CD4-positive, alpha-beta memory T cell (primary cell): ENCODE results near the gene TSFM. TPM values are rescaled to one million over a fixed set of nuclear protein-coding genes. Genes with fewer than 3 reads are reported as not detected.
A peak's percentile ranks its signal among the peaks of the same experiment; 100 is the strongest.

ENCODE experiments used
- CTCF ChIA-PET: fragments of 350-600 bp; sonication (Branson Sonifier 250); formaldehyde crosslinking; loops from one replicate; lab custom pipeline; 2021; ENCODE audit warnings: inconsistent platforms; ENCODE audit not compliant: partially characterized antibody; lab: Charles Lee
- POLR2A ChIA-PET: fragments of 350-600 bp; sonication (Branson Sonifier 250); formaldehyde crosslinking; loops from one replicate; lab custom pipeline; 2021; ENCODE audit not compliant: partially characterized antibody; lab: Charles Lee
- DNase-seq, 5 donors: peaks; one replicate each; pipeline versions ENCODE4 v3.0.0 to v3.0.0-alpha.2; 2020 to 2022; ENCODE audit warnings: mixed read lengths in 1 of 5
- H3K27ac ChIP-seq: one replicate; pipeline ENCODE4 v1.7.0; 2013; ENCODE audit warnings: low read depth, low read length
- H3K27me3 ChIP-seq: 2 replicates; pipeline ENCODE4 v1.7.0; 2013; ENCODE audit warnings: mild to moderate bottlenecking, low read length, moderate library complexity; ENCODE audit not compliant: insufficient read depth
- H3K36me3 ChIP-seq: 2 replicates; pipeline ENCODE4 v1.7.0; 2013; ENCODE audit warnings: mild to moderate bottlenecking, low read length, moderate library complexity; ENCODE audit not compliant: insufficient read depth
- H3K4me1 ChIP-seq: 2 replicates; pipeline ENCODE4 v1.7.0; 2013; ENCODE audit warnings: mild to moderate bottlenecking, low read length, moderate library complexity; ENCODE audit not compliant: insufficient read depth
- H3K4me3 ChIP-seq, 2 donors: one replicate each; pipeline ENCODE4 v1.7.0; 2013; ENCODE audit warnings: low read length in 2 of 2, mild to moderate bottlenecking in 1 of 2
- H3K9me3 ChIP-seq, 2 donors: one replicate each; pipeline ENCODE4 v1.7.0; 2013; ENCODE audit warnings: low read length in 2 of 2, control low read depth in 1 of 2; ENCODE audit not compliant: control insufficient read depth in 1 of 2
- H3K27ac Mint-ChIP-seq, 7 donors: one replicate each; pipeline ENCODE4 v1.8.0; 2020 to 2021; ENCODE audit warnings: mixed read lengths in 7 of 7, mild to moderate bottlenecking in 6 of 7, inconsistent platforms in 3 of 7, moderate library complexity in 3 of 7
- H3K27me3 Mint-ChIP-seq, 2 donors: one replicate each; pipeline ENCODE4 v1.8.0; 2020 to 2021; ENCODE audit warnings: mixed read lengths in 2 of 2
- H3K36me3 Mint-ChIP-seq, 2 donors: one replicate each; pipeline ENCODE4 v1.8.0; 2020 to 2021; ENCODE audit warnings: mixed read lengths in 2 of 2, inconsistent platforms in 1 of 2, mild to moderate bottlenecking in 1 of 2
- H3K4me1 Mint-ChIP-seq, 4 donors: one replicate each; pipeline ENCODE4 v1.8.0; 2020 to 2021; ENCODE audit warnings: mixed read lengths in 4 of 4, mild to moderate bottlenecking in 1 of 4
- H3K4me3 Mint-ChIP-seq, 8 donors: one replicate each; pipeline ENCODE4 v1.8.0; 2020 to 2021; ENCODE audit warnings: mixed read lengths in 8 of 8, mild to moderate bottlenecking in 7 of 8, moderate library complexity in 6 of 8, inconsistent platforms in 3 of 8
- H3K9me3 Mint-ChIP-seq, 8 donors: one replicate each; pipeline ENCODE4 v1.8.0; 2020 to 2021; ENCODE audit warnings: mixed read lengths in 8 of 8, mild to moderate bottlenecking in 5 of 8, inconsistent platforms in 3 of 8, moderate library complexity in 1 of 8
- intact Hi-C: fragments of 100-400 bp; cut with micrococcal nuclease; formaldehyde crosslinking; loops from one replicate; pipeline ENCODE4 v1.15.1; 2023
- polyA plus RNA-seq, 2 donors: library from polyadenylated mRNA; unstranded; fragments of 300-500 nt; fragmentation: Illumina TruSeq; gene quantifications; one replicate each; pipeline ENCODE4 v1.2.3, GENCODE V29; 2021
- total RNA-seq, 2 experiments: library from RNA; stranded (reverse); gene quantifications; one replicate each; pipeline ENCODE4 v1.2.3, GENCODE V29; 2021

The TSFM gene
- total RNA-seq (10 to 100 TPM; 18.9 to 22.2 TPM), polyA plus RNA-seq (10 to 100 TPM; 23.2 to 32.5 TPM)

- Histone ChIP-seq H3K4me3 (peak within 1 kb of the TSS; percentile 92 to 97), H3K9me3 (no peaks in the 10 kb centered on the region), H3K36me3 (peaks cover 21% of the 10 kb centered on the region), H3K27ac (peak within 1 kb of the TSS; percentile 73), H3K27me3 (no peaks in the 10 kb centered on the region), H3K4me1 (peaks cover 59% of the 10 kb centered on the region)
- POLR2A ChIA-PET = interaction anchor here (0.7 to 7.0 kb wide), 15 partner anchors 10 to 158 kb away, joined by 3 to 53 read pairs (median 4); partner anchors contain the start of genes ATP23, CYP27B1, EEF1AKMT3 and MARCHF9
- Mint-ChIP-seq H3K4me1 (peaks cover 46 to 57% (median 50%) of the 10 kb centered on the region in 4 donors), H3K4me3 (peak within 1 kb of the TSS; percentile 95 to 100 (median 98)), H3K9me3 (peaks cover 0 to 4% (median 0%) of the 10 kb centered on the region in 8 donors), H3K36me3 (peaks cover 15 to 36% of the 10 kb centered on the region in 2 donors), H3K27me3 (no peaks in the 10 kb centered on the region), H3K27ac (peak within 1 kb of the TSS; percentile 95 to 100 (median 99))
- intact Hi-C loops = loop anchor here (1.0 to 2.0 kb wide), 7 partner anchors 11 to 200 kb away; partner anchors contain the start of genes CDK4, EEF1AKMT3 and METTL1
- DNase-seq = peak; percentile 93 to 96 (median 94)
- CTCF ChIA-PET = interaction anchor here (0.6 to 7.8 kb wide), 19 partner anchors 9 to 324 kb away, joined by 3 to 64 read pairs (median 4); partner anchors contain the start of genes AVIL, CTDSP2, EEF1AKMT3 and METTL1
Measured at GRCh38 chr12:57782608-57783465, at the start of gene TSFM. Gene TSFM, plus strand, starts transcription at chr12:57782787. Its CDS starts 15 bp downstream, at chr12:57782802.

GRCh38 chr12:57733928-57734327 is 48.7 kb upstream of the TSFM start:
- H3K27ac ChIP-seq = no peak overlapping the region
- Mint-ChIP-seq H3K27ac (peak overlapping the region in 3 of 7 donors; percentile 30 to 92 (median 53)), H3K27me3 (no peaks in the 10 kb centered on the region), H3K9me3 (peaks cover 0 to 1% (median 0%) of the 10 kb centered on the region in 8 donors), H3K4me3 (no peak overlapping the region), H3K4me1 (peaks cover 16 to 25% (median 20%) of the 10 kb centered on the region in 4 donors), H3K36me3 (peaks cover 42 to 69% of the 10 kb centered on the region in 2 donors)
- intact Hi-C loops = no loop called here
- ChIA-PET CTCF (interaction anchor here (2.7 kb wide), 1 partner anchor 8 kb away, joined by 9 read pairs; no protein-coding TSS in a partner anchor), POLR2A (interaction anchor here (1.1 to 1.7 kb wide), 3 partner anchors 11 to 14 kb away, joined by 4 to 6 read pairs (median 5); no protein-coding TSS in a partner anchor)
- peaks cover 12% of the 10 kb centered on the region for H3K4me1 ChIP-seq
- no peaks in the 10 kb centered on the region for H3K27me3 ChIP-seq
- H3K36me3 ChIP-seq = peaks cover 72% of the 10 kb centered on the region
- DNase-seq = peak in 1 of 5 donors; percentile 13
- no peak overlapping the region for H3K4me3 ChIP-seq
- no peaks in the 10 kb centered on the region for H3K9me3 ChIP-seq

GRCh38 chr12:57734591-57734990 is 48.0 kb upstream of the TSFM start:
- H3K27ac Mint-ChIP-seq = peak overlapping the region; percentile 49 to 92 (median 75)
- no peaks in the 10 kb centered on the region for H3K27me3 Mint-ChIP-seq
- DNase-seq = no peak
- intact Hi-C loops = no loop called here
- Histone ChIP-seq H3K27me3 (no peaks in the 10 kb centered on the region), H3K9me3 (no peaks in the 10 kb centered on the region), H3K4me1 (peaks cover 19% of the 10 kb centered on the region), H3K4me3 (no peak overlapping the region), H3K36me3 (peaks cover 67% of the 10 kb centered on the region), H3K27ac (no peak overlapping the region)
- H3K4me1 Mint-ChIP-seq = peaks cover 18 to 31% (median 24%) of the 10 kb centered on the region in 4 donors
- CTCF ChIA-PET = no interaction called here
- H3K9me3 Mint-ChIP-seq = peaks cover 0 to 1% (median 0%) of the 10 kb centered on the region in 8 donors
- POLR2A ChIA-PET = interaction anchor here (1.1 to 1.3 kb wide), 2 partner anchors 12 to 13 kb away, joined by 4 to 6 read pairs; no protein-coding TSS in a partner anchor
- H3K36me3 Mint-ChIP-seq = peaks cover 44 to 70% of the 10 kb centered on the region in 2 donors
- H3K4me3 Mint-ChIP-seq = no peak overlapping the region

GRCh38 chr12:57735198-57735855 is 47.3 kb upstream of the TSFM start:
- peak in 1 of 5 donors; percentile 37 for DNase-seq
- Mint-ChIP-seq H3K36me3 (peaks cover 41 to 62% of the 10 kb centered on the region in 2 donors), H3K4me3 (peak overlapping the region in 1 of 8 donors; percentile 33), H3K4me1 (peaks cover 19 to 38% (median 28%) of the 10 kb centered on the region in 4 donors), H3K9me3 (peaks cover 0 to 1% (median 0%) of the 10 kb centered on the region in 8 donors), H3K27me3 (no peaks in the 10 kb centered on the region), H3K27ac (peak overlapping the region; percentile 49 to 92 (median 65))
- Histone ChIP-seq H3K4me1 (peaks cover 26% of the 10 kb centered on the region), H3K4me3 (no peak overlapping the region), H3K36me3 (peaks cover 62% of the 10 kb centered on the region), H3K27ac (no peak overlapping the region), H3K27me3 (no peaks in the 10 kb centered on the region), H3K9me3 (no peaks in the 10 kb centered on the region)
- ChIA-PET POLR2A (interaction anchor here (1.0 kb wide), 1 partner anchor 10 kb away, joined by 3 read pairs; the partner anchor contains the start of gene TSPAN31), CTCF (no interaction called here)
- intact Hi-C loops = no loop called here

GRCh38 chr12:57735952-57736740 is 46.4 kb upstream of the TSFM start:
- no peak overlapping the region for H3K4me3 ChIP-seq
- H3K27me3 Mint-ChIP-seq = no peaks in the 10 kb centered on the region
- H3K4me3 Mint-ChIP-seq = no peak overlapping the region
- H3K27ac Mint-ChIP-seq = peak overlapping the region in 6 of 7 donors; percentile 48 to 81 (median 64)
- peak in 1 of 5 donors; percentile 33 for DNase-seq
- H3K9me3 ChIP-seq = no peaks in the 10 kb centered on the region
- H3K4me1 ChIP-seq = peaks cover 35% of the 10 kb centered on the region
- H3K27ac ChIP-seq = no peak overlapping the region
- intact Hi-C loops = no loop called here
- H3K36me3 Mint-ChIP-seq = peaks cover 36 to 59% of the 10 kb centered on the region in 2 donors
- H3K36me3 ChIP-seq = peaks cover 53% of the 10 kb centered on the region
- peaks cover 0 to 1% (median 0%) of the 10 kb centered on the region in 8 donors for H3K9me3 Mint-ChIP-seq
- ChIA-PET POLR2A (interaction anchor here (1.0 kb wide), 1 partner anchor 9 kb away, joined by 3 read pairs; the partner anchor contains the start of gene TSPAN31), CTCF (interaction anchor here (1.4 kb wide), 1 partner anchor 153 kb away, joined by 3 read pairs; no protein-coding TSS in a partner anchor)
- peaks cover 24 to 46% (median 35%) of the 10 kb centered on the region in 4 donors for H3K4me1 Mint-ChIP-seq
- H3K27me3 ChIP-seq = no peaks in the 10 kb centered on the region
